DMS 273 (cell line): Measurements from ENCODE around the gene RERE.

ENCODE experiments used
- DNase-seq: peaks from one replicate; lab custom pipeline; 2025; ENCODE audit not compliant: unreplicated experiment; lab: John Stamatoyannopoulos, UW

RERE gene

GRCh38 chr1:8343464-8344001 lies 473.9 kb downstream of the RERE start:
- no peak for DNase-seq

- no peak for DNase-seq
Measured at GRCh38 chr1:8343044-8343443, 474.4 kb downstream of the RERE start.

GRCh38 chr1:8342325-8342724 lies 475.1 kb downstream of the RERE start:
- no peak for DNase-seq

GRCh38 chr1:8340448-8340847 lies 477.0 kb downstream of the RERE start:
- DNase-seq, result no peak

- DNase-seq, result no peak
Measured at GRCh38 chr1:8339203-8339600, 478.2 kb downstream of the RERE start.

- DNase-seq, result no peak
Measured at GRCh38 chr1:8338526-8339202, 478.8 kb downstream of the RERE start.

- DNase-seq, result no peak
Measured at GRCh38 chr1:8337776-8338525, 479.5 kb downstream of the RERE start.

- DNase-seq, result no peak
Measured at GRCh38 chr1:8335246-8335645, 482.2 kb downstream of the RERE start.

GRCh38 chr1:8334106-8334851 lies 483.2 kb downstream of the RERE start:
- no peak for DNase-seq

GRCh38 chr1:8333246-8333987 lies 484.0 kb downstream of the RERE start:
- no peak for DNase-seq

GRCh38 chr1:8332806-8333205 lies 484.6 kb downstream of the RERE start:
- no peak for DNase-seq

- no peak for DNase-seq
Measured at GRCh38 chr1:8330271-8331125, 486.9 kb downstream of the RERE start.

GRCh38 chr1:8329858-8330257 lies 487.6 kb downstream of the RERE start:
- no peak for DNase-seq

- DNase-seq, result no peak
Measured at GRCh38 chr1:8329439-8329838, 488.0 kb downstream of the RERE start.

GRCh38 chr1:8328271-8328670 lies 489.2 kb downstream of the RERE start:
- no peak for DNase-seq

- no peak for DNase-seq
Measured at GRCh38 chr1:8326265-8326664, 491.2 kb downstream of the RERE start.

GRCh38 chr1:8325771-8326170 lies 491.7 kb downstream of the RERE start:
- no peak for DNase-seq

- no peak for DNase-seq
Measured at GRCh38 chr1:8324176-8324810, 493.1 kb downstream of the RERE start.

- DNase-seq, result no peak
Measured at GRCh38 chr1:8323706-8324105, 493.7 kb downstream of the RERE start.

- DNase-seq, result no peak
Measured at GRCh38 chr1:8321612-8322011, 495.8 kb downstream of the RERE start.
